Right atrium auricular region (tissue), 2 donors: Measurements from ENCODE around the gene MICOS13. TPM values are rescaled to one million over a fixed set of nuclear protein-coding genes. Genes with fewer than 3 reads are reported as not detected.
"Not testable (repeated sequence)": the region's sequence is repeated elsewhere in the genome, so short reads cannot be mapped to it uniquely, and the experiment has no call there.

ENCODE experiments used
- DNase-seq: peaks from one replicate; pipeline ENCODE4 v3.0.0-alpha.2; 2019; ENCODE audit warnings: low spot score
- H3K27ac ChIP-seq, 2 donors: fragments of 200-600 bp; sonication (generic); 1 replicate in 1 of 2; 2 replicates in 1 of 2; pipeline ENCODE4 v1.5.1; 2016 to 2019
- H3K27me3 ChIP-seq, 2 donors: fragments of 200-600 bp; sonication (generic); one replicate each; pipeline versions ENCODE4 v1.5.1 to v1.6.0; 2017 to 2019
- H3K36me3 ChIP-seq: fragments of 200-600 bp; sonication (generic); one replicate; pipeline ENCODE4 v1.5.1; 2016
- H3K4me1 ChIP-seq, 2 donors: fragments of 200-600 bp; sonication (generic); one replicate each; pipeline versions ENCODE4 v1.5.1 to v1.6.0; 2017 to 2019
- H3K4me3 ChIP-seq, 2 donors: fragments of 200-600 bp; sonication (generic); 1 replicate in 1 of 2; 2 replicates in 1 of 2; pipeline ENCODE4 v1.5.1; 2017 to 2019; ENCODE audit warnings: mild to moderate bottlenecking in 1 of 2, moderate library complexity in 1 of 2
- H3K9me3 ChIP-seq, 2 donors: fragments of 200-600 bp; sonication (generic); one replicate each; pipeline ENCODE4 v1.5.1; 2019
- CTCF ChIP-seq, 2 donors: fragments of 200-600 bp; sonication (generic); IDR thresholded peaks; one replicate each; pipeline ENCODE4 v1.5.1; 2019; ENCODE audit warnings: antibody characterized with exemption in 2 of 2
- total RNA-seq, 2 donors: library from RNA; depleted of rRNA; stranded (reverse); fragments of >200 nt; gene quantifications; one replicate each; pipeline ENCODE4 v1.1.0, GENCODE V29; 2016

MICOS13 gene
- total RNA-seq, 2 donors from 2014 or later: 87.7 to 98.8 TPM

DNA sequence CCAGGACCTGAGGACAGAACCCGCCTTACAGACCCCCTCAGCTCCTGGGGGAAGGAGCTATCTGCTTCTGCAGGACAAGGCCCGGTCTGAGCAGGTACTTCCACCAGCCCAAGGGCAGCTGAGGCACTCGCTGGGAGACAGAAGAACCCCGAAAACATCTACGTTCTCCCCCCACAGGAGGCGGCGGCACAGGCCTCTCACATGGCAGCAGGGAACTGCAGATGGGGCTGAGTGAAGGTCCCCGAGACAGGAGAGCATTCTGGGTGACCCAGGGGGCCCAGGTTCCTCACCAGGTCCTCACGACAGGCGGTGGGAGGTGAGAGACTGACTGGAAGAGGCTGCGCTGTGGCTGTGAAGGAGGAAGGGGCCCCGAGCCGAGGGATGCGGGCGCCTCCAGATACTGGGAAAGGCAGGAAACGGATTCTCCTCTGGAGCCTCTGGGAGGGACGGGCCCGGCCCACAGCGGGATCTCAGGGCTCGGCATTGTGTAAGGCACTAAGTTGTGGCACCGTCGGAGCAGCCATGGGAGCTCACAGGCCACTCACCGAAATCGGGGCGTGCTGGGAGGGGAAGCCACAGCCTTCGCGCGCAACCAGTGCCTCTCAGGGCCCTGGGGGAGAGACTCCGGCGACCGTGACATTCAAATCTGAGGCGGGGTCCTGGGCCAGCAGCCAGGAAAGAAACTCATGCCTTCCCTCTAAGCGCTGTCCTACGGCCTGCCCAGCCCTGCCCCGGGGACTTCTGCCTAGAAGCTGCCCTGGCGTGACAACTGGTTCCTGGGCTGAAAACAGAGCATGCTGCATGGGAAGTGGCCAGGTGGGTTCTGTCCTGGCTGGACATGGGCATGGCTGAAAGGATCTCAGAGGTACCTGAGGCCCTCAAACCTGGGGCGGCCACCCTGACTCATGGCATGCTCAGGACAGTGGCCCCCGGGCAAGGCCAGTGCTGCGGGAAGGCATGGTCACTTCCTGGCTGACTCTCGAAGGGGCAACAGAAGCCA lies 23.8 kb upstream of the MICOS13 start:
- H3K9me3 ChIP-seq: no peaks in the 10 kb centered on the region
- DNase-seq: no peak
- H3K36me3 ChIP-seq: peaks cover 68% of the 10 kb centered on the region
- no peak for TF ChIP-seq CTCF (IDR thresholded peaks at IDR 0.05)
- H3K27ac ChIP-seq: no peak overlapping the region
- H3K27me3 ChIP-seq: no peaks in the 10 kb centered on the region
- no peak overlapping the region for H3K4me3 ChIP-seq
- H3K4me1 ChIP-seq: no peaks in the 10 kb centered on the region

- H3K27me3 ChIP-seq, H3K4me3 ChIP-seq, H3K27ac ChIP-seq, DNase-seq, H3K4me1 ChIP-seq, H3K9me3 ChIP-seq: not testable (repeated sequence)
- H3K36me3 ChIP-seq: peaks cover 75% of the 10 kb centered on the region
These were observed 21.7 kb upstream of the MICOS13 start for GRCh38 chr19:5702053-5702410.

DNA sequence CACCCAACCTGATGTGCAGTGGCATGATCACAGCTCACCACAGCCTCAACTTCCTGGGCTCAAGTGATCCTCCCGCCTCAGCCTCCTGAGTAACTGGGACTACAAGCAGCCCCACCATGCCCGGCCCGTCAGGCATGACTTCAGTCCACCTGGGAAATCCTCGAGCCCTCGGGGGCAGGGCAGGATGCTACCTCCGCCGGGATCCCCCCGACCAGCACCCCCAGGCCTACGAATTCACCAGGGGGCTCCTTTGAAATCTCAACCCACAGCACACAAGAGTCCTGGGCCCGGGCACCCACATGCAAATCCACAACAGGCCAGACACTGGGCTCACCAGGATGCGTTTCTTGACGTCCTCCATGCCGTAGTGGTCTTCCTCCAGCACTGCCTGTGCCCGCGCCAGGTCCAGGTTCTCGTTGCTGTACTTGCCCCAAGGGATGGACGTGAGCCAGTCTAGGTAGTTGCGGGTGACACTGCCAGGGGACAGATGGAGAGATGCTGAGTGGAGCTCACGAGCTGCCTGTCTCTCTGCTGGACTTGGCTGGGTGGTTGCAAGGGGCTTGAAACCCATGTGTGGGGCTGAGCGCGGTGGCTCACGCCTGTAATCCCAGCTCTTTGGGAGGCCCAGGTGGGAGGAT lies 20.3 kb upstream of the MICOS13 start:
- Histone ChIP-seq H3K36me3 (peaks cover 75% of the 10 kb centered on the region), H3K27me3 (no peaks in the 10 kb centered on the region), H3K9me3 (no peaks in the 10 kb centered on the region), H3K4me3 (no peak overlapping the region), H3K27ac (no peak overlapping the region), H3K4me1 (no peaks in the 10 kb centered on the region)
- DNase-seq: no peak
- no peak for TF ChIP-seq CTCF (IDR thresholded peaks at IDR 0.05)

GRCh38 chr19:5698635-5699422 lies 18.5 kb upstream of the MICOS13 start:
- no peaks in the 10 kb centered on the region for H3K4me1 ChIP-seq
- H3K36me3 ChIP-seq: peaks cover 77% of the 10 kb centered on the region
- H3K27me3 ChIP-seq: no peaks in the 10 kb centered on the region
- H3K4me3 ChIP-seq: no peak overlapping the region
- no peak overlapping the region for H3K27ac ChIP-seq
- H3K9me3 ChIP-seq: no peaks in the 10 kb centered on the region
- DNase-seq: no peak
- no peak for TF ChIP-seq CTCF (IDR thresholded peaks at IDR 0.05)

- Histone ChIP-seq H3K36me3 (peaks cover 77% of the 10 kb centered on the region), H3K27ac (no peak overlapping the region), H3K27me3 (no peaks in the 10 kb centered on the region), H3K4me3 (no peak overlapping the region), H3K4me1 (no peaks in the 10 kb centered on the region), H3K9me3 (no peaks in the 10 kb centered on the region)
- no peak for TF ChIP-seq CTCF (IDR thresholded peaks at IDR 0.05)
- DNase-seq: no peak
These were observed 17.7 kb upstream of the MICOS13 start for GRCh38 chr19:5697890-5698634.
